CD4-positive, alpha-beta T cell treated with Interleukin-21 for 1 hour (primary cell): ENCODE measurements around the gene CASP2.
"Not testable (repeated sequence)": the region's sequence is repeated elsewhere in the genome, so short reads cannot be mapped to it uniquely, and the experiment has no call there.

Experiments used
- DNase-seq: peaks from one replicate; pipeline ENCODE4 v3.0.0-alpha.2; 2020

Gene CASP2

DNA sequence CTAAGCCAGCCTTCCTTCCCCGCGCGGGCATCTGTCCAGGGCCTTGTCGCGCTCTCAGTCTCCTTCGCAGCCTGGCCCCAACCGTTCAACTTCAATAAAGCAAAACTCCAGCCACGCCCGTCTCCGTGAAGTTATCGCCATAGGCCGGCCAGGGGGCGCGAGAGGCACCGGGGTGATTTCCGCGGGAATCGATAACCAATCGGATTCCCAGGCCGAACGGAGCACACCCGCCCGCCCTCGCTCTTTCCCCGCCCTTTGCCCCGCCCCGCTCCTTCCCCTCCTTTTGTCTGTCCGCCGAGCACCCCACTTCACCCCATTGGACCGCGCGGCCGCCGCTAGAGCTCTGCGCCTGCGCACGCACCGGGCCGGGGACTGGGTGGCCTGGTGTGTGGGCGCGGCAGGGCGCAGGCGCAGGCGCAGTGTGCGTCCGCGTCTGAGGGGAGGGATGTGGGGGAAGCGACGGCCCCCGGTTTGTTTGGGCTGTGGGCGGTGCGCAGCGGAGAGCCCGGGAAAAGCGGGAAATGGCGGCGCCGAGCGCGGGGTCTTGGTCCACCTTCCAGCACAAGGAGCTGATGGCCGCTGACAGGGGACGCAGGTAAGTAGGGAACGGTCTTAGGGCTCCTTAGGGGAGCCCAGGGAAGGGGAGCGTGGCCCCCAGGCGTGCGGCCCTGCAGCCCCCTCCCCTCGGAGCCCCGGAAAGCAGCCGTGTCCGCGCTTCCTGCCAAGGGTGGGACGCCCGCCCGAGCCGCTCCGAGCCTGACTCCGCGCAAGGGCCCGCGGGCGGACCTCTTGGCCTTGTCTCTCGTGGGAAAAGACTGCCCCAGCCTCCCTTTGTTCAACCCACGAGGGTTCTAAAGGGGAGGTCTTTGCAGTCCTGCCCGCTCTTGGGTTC lies at the start of gene CASP2:
TSS of gene CASP2 (plus strand) at position 417 of the 892 bp plus-strand sequence. CDS start at position 522, 105 bp downstream.
- DNase-seq, result peak; percentile 99

DNA sequence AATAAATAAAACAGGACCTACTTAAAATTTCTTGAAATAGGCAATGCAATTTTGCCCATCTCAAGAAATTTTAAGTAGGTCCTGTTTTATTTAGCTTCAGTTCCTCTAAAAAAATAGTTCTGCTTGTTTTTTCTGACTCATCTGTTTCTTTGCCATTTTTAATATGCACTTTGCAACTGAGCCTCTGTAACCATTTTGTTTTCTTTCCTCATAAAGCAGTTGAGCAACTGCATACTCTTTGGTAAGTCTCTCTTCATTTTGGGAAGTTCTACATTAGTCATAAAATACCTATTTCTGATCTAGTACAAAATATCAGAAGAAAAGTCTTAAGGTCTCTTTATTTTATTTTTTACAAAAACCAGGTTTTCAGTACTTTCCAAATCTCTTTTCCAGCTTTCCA lies 48.3 kb upstream of the CASP2 start:
- DNase-seq, result no peak

DNA sequence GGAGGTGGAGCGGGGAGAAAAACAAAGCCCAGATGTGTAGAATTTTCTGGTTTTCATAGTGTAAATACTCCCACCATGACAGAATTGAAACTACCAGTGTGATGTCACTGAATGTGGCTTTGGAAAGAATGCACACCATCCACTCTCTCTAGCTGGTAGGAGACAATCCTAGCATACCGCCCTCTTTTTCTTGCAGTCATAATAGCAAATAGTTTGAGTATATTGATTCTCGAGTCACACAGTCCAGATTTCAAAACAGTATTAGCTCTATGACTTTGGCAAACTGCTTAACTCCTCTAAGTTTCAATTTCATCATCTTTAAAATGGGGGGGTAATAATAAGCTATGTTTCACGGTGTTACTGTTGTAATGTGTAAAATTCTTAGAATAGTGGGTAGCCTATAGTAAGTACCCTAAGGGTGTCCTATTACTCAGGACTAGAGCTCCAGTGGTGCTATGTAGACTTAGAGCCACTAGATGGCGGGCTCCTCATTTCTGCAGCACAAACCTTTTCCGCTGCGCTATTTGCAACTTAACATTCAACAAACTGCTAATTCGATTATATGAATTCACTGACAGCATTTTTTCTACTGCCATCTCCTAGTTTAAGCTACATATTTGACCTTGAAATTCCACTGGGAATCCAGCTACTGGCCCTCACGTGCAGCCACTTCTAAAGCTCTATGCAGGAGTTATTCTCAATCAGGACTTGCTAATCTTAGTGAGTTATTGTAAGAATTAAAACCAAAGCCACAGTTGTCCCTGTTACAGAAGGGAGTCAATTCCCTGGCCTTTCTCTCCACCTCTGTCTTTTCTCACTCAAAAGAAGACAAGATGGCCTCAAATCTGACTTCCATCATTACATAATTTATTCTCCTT lies 47.6 kb upstream of the CASP2 start:
- peak; percentile 85 for DNase-seq

DNA sequence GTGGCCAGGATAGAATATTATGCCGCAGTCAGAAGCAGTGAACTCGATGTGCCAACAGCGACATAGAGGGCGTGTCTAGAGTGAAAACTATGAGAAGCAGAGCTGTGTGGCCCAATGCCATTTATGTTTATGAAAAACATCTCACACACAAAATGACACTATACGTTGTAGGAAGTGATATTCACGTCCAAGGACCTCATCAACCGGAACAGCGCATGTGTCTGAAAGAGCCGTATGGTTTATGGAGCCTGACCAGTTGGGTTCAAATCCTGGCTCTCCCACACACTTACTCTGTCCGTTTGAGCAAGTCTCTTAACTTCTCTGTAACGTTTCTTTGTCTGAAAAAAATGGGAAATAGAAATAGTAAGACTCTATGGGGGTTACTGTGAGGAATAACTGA lies 45.8 kb upstream of the CASP2 start:
- DNase-seq, result no peak

DNA sequence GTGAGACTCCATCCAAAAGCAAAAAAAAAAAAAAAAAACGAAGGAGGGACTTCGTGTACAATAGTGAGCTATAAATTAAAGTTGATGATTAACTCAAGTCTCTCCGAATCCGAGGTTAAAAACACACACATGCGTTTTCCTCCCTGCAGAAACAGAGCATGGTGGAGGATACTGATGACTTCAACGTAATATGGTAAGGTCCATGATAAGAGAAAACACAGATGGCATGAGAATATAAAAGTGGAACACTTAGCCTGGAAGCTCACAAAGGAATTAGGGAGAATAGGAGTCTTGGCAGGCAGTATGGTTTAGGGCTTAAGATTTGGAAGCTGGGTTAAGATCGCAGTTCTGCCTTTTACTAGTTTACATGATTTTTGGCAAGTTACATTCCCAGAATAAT lies 45.0 kb upstream of the CASP2 start:
- no peak for DNase-seq

DNA sequence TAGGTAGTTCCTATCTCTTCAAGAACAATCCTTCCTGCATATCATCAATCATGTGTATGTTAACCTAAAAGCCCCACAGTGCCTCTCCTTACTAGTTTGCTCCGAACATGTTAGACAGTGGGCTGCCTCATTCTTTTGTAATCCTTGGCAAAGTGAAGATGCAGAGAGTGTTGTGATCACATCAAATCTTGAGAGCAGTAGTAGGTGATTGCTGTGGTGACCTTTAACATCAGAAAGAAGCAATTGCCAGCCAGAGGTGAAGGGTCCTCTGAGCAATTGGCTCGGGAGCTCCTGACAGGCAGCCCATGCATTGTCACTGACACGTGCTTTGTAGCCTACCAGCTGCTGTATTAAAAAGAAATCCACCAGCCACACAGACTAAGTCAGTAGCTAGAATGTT lies 44.5 kb upstream of the CASP2 start:
- DNase-seq, result no peak

DNA sequence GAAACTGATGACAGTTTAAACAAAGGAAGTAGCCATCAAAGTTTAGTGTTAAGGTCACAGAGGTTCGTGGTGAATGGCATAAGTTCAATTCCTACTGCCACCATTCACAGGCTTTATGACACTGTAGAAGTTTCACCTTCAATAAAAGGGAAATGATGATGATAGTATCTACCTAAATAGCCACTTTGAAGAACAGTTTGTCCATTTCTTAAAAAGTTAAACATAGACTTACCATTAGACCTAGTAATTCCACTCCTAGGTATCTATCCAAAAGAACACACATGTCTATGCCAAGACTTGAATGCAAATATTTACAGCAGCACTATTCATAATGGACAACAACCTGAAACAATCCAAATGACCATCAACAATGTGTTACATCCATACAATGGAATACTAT lies 43.8 kb upstream of the CASP2 start:
- DNase-seq, result no peak

DNA sequence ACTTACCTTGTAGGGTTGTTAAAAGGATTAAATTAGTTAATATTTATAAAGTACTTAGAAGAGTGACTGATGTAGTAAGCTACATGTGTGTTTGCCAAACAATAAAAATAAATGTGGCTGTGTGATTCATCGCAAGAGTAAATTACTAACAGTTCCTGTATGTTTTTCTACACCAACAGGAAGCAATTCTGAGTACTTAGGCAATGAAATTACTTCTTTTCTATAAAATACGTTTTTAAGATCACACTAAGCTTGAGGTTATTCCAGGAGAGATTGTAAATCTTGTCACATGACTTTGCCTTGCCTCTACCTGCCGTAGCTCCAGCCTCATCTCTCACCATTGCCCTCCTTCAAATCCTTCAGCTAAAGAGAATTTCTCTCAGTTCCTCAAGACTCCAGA lies 43.0 kb upstream of the CASP2 start:
- DNase-seq, result no peak

DNA sequence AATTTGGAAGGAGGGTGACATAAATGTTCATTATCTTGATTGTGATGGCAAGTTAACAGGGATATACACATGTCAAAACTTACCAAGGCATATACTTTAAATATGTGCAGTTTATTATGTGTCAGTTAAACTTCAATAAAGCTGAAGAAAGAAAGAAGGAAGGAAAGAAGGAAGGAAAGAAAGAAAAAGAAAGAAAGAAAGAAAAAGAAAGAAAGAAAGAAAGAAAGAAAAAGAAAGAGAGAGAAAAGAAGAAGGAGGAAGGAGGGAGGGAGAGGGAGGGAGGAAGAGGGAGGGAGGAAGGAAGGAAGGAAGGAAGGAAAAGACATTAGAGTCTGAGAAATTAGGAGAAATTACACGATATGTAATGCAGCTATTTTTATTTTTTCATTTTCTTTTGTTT lies 40.8 kb upstream of the CASP2 start:
- DNase-seq, result no peak

DNA sequence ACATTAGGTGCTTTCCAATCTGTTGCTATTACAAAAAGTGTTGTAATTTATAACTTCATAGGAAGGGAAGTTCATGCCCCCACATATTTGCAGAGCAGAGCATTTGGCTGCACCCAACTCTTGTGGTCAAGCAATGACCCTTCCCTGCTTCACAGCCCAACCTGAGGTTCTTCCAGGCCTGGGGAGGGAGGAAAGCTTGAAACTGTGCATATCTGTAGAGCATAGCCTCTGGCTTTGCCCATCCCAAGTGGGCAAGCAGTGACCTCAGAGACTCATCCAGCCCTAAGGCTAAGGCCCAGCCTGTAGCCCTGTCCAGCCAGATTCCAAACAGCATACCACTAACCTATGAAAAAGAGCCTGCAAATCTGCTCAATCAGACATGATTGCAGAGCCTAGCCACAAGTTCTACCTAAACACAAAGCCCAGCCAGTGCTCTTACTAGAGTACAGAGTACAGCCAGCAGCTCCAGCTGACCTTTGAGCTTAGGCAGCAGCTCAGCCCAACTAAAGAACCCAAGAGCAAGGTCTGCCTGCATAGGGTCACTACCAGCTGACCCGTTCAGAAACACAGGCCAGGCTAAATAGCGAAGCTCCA lies 39.3 kb upstream of the CASP2 start:
- no peak for DNase-seq

DNA sequence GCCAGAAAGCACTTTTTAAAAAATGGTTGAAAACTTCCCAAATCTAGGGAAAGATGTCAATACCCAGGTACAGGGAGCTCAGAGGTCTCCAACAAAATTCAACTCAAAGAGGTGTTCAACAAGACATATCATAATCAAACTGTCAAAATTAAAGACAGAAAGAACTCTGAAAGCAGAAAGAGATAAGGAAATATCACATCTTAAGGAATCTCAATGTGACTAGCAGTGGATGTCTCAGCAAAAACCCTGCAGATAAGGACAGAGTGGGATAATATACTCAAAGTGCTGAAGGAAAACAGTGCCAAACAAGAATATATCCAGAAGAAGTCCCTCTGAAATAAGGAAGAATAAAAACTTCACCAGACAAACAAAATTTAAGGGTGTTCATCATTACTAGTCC lies 38.0 kb upstream of the CASP2 start:
- DNase-seq, result no peak

DNA sequence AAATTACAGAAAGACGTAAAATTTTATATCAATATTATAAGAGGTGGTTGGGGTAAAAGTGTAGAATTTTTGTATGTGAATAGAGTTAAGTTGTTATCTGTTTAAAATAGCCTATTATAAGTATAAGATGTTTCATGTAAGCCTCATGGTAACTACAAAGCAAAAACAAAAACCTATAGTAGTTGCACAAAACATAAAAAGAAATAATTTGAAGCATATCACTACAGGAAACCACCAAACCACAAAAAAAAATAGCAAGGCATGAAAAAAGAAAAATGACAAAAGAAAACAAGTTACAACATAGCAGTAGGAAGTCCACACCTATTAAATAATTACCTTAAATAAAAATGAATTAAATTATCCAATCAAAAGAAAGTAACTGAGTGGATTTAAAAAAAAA lies 37.3 kb upstream of the CASP2 start:
- peak; percentile 59 for DNase-seq

DNA sequence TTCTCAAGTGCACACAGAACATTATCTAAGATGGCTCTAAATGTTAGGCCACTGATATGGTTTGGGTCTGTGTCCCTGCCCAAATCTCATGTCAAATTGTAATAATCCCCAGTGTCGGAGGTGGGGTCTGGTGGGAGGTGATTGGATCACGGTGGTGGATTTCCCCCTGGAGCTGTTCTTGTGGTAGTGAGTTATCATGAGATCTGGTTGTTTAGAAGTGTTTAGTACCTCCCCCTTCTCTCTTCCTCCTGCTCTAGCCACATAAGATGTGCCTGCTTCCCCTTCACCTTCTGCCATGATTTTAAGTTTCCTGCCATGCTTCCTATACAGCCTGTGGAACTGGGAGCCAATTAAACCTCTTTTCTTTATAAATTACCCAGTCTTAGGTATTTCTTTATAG lies 36.1 kb upstream of the CASP2 start:
- peak; percentile 49 for DNase-seq

DNA sequence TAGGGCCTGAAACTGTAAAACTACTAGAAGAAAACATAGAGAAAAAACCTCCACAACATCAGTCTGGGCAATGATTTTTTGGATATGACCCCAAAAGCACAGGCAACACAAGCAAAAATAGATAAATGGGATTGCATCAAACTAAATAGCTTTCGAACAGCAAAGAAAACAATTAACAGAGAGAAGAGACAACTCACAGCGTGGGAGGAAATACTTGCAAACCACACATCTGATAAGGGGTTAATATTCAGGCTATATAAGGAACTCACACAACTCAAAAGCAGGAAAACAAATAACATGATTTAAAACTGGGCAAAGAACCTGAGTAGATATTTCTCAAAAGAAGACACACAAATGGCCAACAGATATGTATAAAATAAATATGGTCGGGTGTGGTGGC lies 32.6 kb upstream of the CASP2 start:
- DNase-seq, result no peak

DNA sequence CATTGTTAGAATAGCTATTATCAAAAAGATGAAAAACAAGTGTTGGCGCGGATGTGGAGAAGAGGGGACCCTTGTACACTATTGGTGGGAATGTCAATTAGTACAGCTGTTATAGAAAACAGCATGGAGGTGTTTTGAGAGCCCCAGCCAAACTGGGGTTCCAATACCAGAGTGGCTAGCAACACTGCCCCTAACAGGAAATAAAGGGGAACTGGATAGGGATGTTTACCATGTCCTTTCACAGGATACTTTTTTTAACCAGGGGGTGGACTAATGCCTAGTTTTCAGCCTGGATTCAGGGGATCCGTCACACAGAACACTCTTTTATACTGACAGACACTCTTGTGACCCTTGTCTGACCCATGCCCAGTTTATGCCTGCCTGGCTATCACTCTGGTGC lies 31.8 kb upstream of the CASP2 start:
- DNase-seq, result no peak

DNA sequence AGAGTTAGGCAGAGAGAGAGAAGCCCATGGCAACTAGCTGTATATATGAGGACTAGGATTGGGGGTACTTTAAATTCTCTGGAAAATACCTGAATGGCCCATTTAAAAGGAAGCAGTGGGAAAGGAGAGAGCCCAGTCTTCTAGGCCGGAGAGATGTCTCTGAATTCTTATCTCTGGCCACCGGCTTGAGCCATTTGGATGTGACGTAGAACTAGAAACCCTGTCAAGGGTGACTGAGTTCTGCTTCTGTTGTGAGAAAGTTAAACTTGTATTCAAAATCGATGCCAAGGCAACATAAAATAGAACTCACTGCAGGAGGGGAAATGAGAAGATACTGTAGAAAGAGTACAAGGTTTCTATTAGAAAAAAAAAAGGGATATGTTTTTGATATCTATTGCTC lies 31.2 kb upstream of the CASP2 start:
- no peak for DNase-seq

DNA sequence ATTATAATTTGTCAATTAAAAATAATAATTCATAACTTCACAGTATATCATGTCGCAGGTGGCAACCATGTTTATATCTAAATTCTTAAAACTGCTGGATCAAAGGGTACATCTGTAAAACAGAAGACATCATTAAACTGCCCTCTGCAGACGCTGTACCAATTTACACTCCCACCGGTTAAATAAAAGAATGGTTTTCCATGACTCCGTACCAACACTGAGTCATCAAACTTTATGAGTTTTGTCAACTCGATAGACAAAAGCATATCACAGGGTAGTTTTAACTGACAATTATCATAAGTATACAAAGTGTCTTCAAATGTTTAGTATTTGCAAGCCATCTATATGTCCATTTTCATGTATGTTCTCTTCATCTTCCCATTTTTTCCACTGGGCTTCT lies 30.6 kb upstream of the CASP2 start:
- DNase-seq, result no peak

DNA sequence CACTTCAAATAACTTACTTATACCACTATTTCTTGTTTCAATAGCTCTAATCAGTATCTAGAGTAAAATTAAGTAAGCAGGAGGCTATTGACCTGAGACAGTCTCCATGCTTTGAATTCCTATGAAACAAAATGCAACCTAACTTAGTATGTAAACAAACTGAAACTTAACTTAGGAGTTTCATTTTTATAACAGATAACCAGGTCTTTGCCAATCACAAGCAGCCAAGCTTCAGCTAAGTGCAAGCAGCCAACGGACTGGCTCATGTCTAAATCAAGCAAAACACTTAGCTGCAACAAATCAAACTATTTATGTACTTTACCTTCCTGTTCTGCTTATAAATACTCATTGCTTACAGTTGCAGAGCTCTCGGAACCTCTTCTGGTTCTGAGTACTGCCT lies 29.3 kb upstream of the CASP2 start:
- DNase-seq, result peak; percentile 42

DNA sequence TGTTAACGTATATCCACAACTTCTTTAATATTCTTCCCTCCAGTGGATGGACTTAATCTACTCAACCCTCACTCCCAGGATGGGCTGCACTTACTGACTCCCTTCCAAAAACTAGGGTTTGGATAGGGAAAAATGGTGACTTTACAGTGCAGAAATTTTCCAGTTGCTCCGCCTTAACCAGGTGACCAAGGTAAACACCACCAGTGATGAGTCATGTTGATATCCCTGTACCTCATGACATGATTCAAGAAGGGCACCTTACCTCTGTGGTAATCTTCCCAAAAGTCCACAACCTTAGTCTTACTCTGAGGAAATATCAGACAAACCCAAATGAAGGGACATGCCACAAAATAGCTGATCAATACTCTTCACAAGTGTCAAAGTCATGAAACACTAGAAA lies 28.4 kb upstream of the CASP2 start:
- DNase-seq, result no peak

DNA sequence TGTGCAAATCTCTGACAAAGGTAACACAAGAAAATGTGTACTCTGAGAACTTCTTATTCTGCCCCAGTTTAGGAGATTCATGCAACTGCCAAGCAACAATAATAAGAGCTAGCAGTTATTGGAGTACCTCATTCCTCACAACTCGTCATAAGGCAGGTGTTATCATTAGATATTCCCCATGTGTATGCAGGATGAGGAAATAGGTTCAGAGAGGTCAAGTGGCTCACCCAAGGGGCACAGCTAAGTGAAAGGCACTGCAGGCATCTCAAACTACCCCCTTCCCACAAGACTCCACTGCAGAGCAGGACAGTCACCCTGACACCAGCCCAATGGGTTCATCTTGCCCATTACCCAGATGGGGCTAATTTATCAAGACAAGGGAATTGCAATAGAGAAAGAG lies 26.2 kb upstream of the CASP2 start:
- DNase-seq, result no peak

DNA sequence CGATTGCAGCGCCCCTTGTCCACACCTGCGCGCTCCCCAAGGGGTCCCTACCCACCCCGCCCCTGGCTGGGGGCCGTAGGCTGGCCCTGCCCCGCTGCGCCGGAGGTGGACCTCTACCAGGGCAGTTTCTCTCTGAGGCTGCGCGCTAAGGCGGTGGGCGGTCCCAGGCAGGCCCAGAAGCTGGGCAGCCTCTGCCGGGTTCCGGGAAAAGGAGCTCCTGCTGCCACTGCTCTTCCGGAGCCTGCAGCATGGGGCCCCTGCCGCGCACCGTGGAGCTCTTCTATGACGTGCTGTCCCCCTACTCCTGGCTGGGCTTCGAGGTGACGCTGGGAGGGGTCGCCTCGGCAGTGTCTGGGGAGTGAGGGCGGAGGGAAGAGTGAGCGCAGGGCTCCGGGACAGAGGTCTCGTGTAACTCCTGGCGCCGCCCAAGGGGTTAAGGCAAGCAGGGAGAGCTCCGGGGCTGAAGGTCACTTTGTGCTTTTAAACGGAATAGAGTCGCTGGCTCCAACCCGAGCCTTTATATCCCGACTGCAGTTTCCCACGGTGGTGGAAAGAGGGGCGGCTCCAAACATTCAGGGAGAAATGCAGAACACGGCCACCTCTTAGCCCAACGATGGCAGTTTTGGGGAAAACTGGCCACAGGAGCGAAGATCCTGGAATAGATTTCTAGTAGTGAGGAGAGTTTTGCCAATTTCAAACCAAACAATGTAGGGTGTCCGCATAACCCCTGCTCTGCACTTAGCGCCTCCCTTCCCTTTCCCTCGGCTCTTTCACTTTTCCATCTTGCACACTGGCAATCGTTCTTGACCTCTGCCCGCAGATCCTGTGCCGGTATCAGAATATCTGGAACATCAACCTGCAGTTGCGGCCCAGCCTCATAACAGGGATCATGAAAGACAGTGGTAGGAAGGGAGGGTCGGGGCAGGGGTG lies 24.6 kb upstream of the CASP2 start, which contains the start of gene GSTK1:
TSS of gene GSTK1 (plus strand) at position 176 of the 930 bp plus-strand sequence. CDS start at position 249, 73 bp downstream.
- peak; percentile 85 for DNase-seq

DNA sequence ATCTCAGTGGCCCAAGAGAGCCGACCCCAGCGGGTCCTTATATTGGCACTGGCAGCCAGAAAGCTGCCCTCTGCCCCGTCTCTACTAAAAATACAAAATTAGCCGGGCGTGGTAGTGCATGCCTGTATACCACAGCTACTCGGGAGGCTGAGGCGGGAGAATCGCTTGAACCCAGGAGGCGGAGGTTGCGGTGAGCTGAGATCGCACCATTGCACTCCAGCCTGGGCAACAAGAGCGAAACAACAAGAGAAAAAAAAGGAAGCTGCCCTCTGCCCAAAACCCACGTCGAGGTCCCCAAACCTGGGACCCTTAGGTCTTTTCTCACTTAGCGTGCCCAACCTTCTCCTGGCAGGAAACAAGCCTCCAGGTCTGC lies 24.0 kb upstream of the CASP2 start:
- not testable (repeated sequence) for DNase-seq
